GM23338 (cell line): ENCODE measurements around the gene OR3A2.
"Not testable (repeated sequence)": the region's sequence is repeated elsewhere in the genome, so short reads cannot be mapped to it uniquely, and the experiment has no call there.

Experiments used
- CREB1 ChIP-seq: fragments of 250-450 bp; sonication (Bioruptor Pico); IDR thresholded peaks from 2 replicates; pipeline ENCODE4 v1.5.0; 2020; ENCODE audit warnings: low read depth, mild to moderate bottlenecking, moderate library complexity
- EZH2phosphoT487 ChIP-seq: fragments of 200-600 bp; sonication (generic); IDR thresholded peaks from one replicate; pipeline ENCODE4 v1.8.1; 2018; ENCODE audit warnings: antibody characterized with exemption; ENCODE audit not compliant: unreplicated experiment
- TF ChIP-seq, protein P1 (sequence below), 2 experiments: fragments of 200-600 bp in 1 of 2; sonication (generic) in 1 of 2; conservative IDR thresholded peaks; 2 replicates each; pipeline versions ENCODE4 v1.5.1 to v1.6.1; 2016 to 2017; ENCODE audit warnings: antibody characterized with exemption in 2 of 2, low read depth in 2 of 2, mild to moderate bottlenecking in 2 of 2, moderate library complexity in 1 of 2

- TF ChIP-seq, protein P1, sequence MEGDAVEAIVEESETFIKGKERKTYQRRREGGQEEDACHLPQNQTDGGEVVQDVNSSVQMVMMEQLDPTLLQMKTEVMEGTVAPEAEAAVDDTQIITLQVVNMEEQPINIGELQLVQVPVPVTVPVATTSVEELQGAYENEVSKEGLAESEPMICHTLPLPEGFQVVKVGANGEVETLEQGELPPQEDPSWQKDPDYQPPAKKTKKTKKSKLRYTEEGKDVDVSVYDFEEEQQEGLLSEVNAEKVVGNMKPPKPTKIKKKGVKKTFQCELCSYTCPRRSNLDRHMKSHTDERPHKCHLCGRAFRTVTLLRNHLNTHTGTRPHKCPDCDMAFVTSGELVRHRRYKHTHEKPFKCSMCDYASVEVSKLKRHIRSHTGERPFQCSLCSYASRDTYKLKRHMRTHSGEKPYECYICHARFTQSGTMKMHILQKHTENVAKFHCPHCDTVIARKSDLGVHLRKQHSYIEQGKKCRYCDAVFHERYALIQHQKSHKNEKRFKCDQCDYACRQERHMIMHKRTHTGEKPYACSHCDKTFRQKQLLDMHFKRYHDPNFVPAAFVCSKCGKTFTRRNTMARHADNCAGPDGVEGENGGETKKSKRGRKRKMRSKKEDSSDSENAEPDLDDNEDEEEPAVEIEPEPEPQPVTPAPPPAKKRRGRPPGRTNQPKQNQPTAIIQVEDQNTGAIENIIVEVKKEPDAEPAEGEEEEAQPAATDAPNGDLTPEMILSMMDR (conservative IDR thresholded peaks at IDR 0.05; ENCODE audit: low read depth in 2 of 2): not testable (repeated sequence)
- TF ChIP-seq CREB1 (CRISPR knock-in tag); EZH2phosphoT487: not testable (repeated sequence)
Measured at GRCh38 chr17:3232300-3232699, 153.8 kb downstream of the OR3A2 start.
